HG02885 (cell line): ENCODE data around the gene PLEKHF1.

Experiments used
- ATAC-seq: cut with Tn5 transposase; IDR thresholded peaks from one replicate; pipeline ENCODE4 v1.9.1; 2021; ENCODE audit warnings: mild to moderate bottlenecking; ENCODE audit not compliant: unreplicated experiment, poor library complexity

PLEKHF1 gene

GRCh38 chr19:29634423-29635130 is 30.7 kb upstream of the PLEKHF1 start:
- no peak for ATAC-seq

GRCh38 chr19:29635963-29636362 is 29.3 kb upstream of the PLEKHF1 start:
- no peak for ATAC-seq

GRCh38 chr19:29636553-29637360 is 28.5 kb upstream of the PLEKHF1 start:
- ATAC-seq = no peak

- no peak for ATAC-seq
Observed at GRCh38 chr19:29639086-29639485, 26.2 kb upstream of the PLEKHF1 start.

- ATAC-seq = no peak
Observed at GRCh38 chr19:29640231-29640630, 25.0 kb upstream of the PLEKHF1 start.

GRCh38 chr19:29641597-29641996 is 23.7 kb upstream of the PLEKHF1 start:
- no peak for ATAC-seq

GRCh38 chr19:29643361-29643935 is 21.8 kb upstream of the PLEKHF1 start:
- ATAC-seq = no peak

- no peak for ATAC-seq
Observed at GRCh38 chr19:29644210-29644609, 21.1 kb upstream of the PLEKHF1 start.

GRCh38 chr19:29645491-29645867 is 19.8 kb upstream of the PLEKHF1 start:
- no peak for ATAC-seq

- ATAC-seq = no peak
Observed at GRCh38 chr19:29645911-29646310, 19.4 kb upstream of the PLEKHF1 start.

- no peak for ATAC-seq
Observed at GRCh38 chr19:29650772-29651387, 14.4 kb upstream of the PLEKHF1 start.

GRCh38 chr19:29651622-29652394 is 13.5 kb upstream of the PLEKHF1 start:
- no peak for ATAC-seq

- ATAC-seq = no peak
Observed at GRCh38 chr19:29653398-29653797, 11.9 kb upstream of the PLEKHF1 start.

- no peak for ATAC-seq
Observed at GRCh38 chr19:29655648-29656335, 9.5 kb upstream of the PLEKHF1 start.

- no peak for ATAC-seq
Observed at GRCh38 chr19:29658221-29658991, 6.9 kb upstream of the PLEKHF1 start.

- no peak for ATAC-seq
Observed at GRCh38 chr19:29660835-29661234, 4.4 kb upstream of the PLEKHF1 start.

GRCh38 chr19:29662278-29662603 is 3.0 kb upstream of the PLEKHF1 start:
- ATAC-seq = no peak

GRCh38 chr19:29662604-29663404 is 2.5 kb upstream of the PLEKHF1 start:
- no peak for ATAC-seq
